ENCODE measurements around the gene RXRG. TPM values are rescaled to one million over a fixed set of nuclear protein-coding genes. Genes with fewer than 3 reads are reported as not detected.

Gene RXRG
- total RNA-seq: not detected in 2 replicates

DNA sequence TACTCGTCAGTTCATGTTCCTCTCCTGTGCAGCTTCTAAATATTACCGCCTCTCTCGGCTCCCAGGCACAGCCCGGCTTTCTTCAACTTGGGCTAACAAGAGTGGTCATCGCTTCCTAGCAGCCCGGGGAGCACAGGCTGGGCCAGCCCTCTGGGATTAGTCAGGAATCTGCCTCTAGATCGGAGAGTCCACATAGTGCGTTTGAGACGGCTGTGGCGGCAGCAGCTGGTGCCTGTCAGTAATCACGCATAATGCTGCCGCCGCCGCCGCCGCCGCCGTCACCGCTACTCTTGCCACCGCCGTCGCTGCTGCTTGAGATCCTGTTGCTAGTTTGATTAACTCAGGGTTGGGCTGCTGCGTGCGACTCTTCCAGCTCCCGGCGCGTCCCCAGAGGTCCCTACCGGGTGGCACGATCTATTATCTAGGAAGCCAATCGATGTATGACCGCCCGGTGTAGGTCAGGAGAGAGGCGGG, at the start of gene RXRG:
Gene RXRG (minus strand): TSS at position 230 of the 474 bp plus-strand sequence. CDS start 233 bp downstream, outside the sequence.

DNA sequence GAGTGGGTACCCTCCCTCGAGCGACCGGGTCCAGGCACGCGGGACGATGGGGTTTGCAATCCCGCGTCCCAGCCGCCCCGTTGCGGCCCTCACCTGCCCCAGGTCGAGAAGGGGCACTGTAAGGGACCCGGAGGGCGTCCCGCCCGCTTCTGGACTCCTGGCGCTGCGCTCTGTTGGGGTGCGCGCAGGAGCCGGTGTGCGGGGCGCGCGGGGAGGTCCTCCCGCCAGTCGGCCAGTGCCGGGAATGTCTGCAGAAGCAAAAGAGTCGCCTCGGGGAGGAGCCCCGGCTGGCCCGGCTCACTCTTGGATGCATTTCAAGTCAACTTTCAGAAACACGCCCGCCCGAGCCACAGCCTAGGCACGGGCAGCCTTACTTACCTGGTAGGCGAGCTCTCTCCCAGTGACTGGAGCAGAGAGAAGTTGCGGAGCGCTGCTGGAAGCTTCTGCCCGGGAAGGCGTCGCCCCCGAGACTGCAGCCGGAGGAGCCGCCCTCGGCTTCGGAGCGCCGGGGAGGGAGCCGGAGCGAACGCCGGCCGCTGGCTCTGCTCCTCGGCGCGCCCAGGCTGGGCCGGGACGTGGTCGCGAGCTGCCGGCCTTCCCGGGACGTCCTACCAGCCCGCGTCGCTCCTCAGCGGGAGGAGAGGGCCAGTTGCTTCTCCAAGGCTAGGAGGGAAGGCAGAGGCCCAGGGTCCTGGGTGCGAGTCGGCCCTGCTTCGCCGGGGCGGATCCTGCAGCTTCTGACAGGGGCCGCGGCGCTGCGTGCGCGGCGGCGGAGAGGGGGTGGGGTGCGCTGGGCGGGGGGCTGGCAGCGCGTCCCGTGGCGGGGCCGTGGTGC, 88.7 kb downstream of the RXRG start, which contains the start of gene LMX1A:
Gene LMX1A (minus strand): TSS at position 739 of the 835 bp plus-strand sequence. CDS start 1,156 bp downstream, outside the sequence.

Other genes starting within 250 kb of the RXRG start
- not detected in 2 replicates for gene LMX1A, start 88.4 kb downstream of the RXRG start, total RNA-seq
- not detected in 2 replicates for gene LRRC52, start 98.9 kb upstream of the RXRG start, total RNA-seq
- gene MGST3, start 186.1 kb upstream of the RXRG start, total RNA-seq: 202 and 243 TPM in 2 replicates

Measured in pericardium fibroblast (primary cell).